ENCODE data around the gene FAM117B. TPM values are rescaled to one million over a fixed set of nuclear protein-coding genes. Genes with fewer than 3 reads are reported as not detected.

Gene FAM117B
- polyA plus RNA-seq, 3 donors = 27.9 to 36.4 (median 29.4) TPM

Other genes with a start within 250 kb of the FAM117B start
- 10 to 100 TPM; 13.0 to 24.9 (median 18.2) TPM for gene ICA1L, start 236.8 kb downstream of the FAM117B start, polyA plus RNA-seq (ENCODE audit: insufficient read length in 3 of 3)